CD4-positive, alpha-beta T cell treated with Interleukin-10 for 1 hour (primary cell): Measurements from ENCODE around the gene ITLN1.
"Not testable (repeated sequence)": the region's sequence is repeated elsewhere in the genome, so short reads cannot be mapped to it uniquely, and the experiment has no call there.

Experiments
- DNase-seq: peaks from one replicate; pipeline ENCODE4 v3.0.0-alpha.2; 2020

Gene ITLN1

DNA sequence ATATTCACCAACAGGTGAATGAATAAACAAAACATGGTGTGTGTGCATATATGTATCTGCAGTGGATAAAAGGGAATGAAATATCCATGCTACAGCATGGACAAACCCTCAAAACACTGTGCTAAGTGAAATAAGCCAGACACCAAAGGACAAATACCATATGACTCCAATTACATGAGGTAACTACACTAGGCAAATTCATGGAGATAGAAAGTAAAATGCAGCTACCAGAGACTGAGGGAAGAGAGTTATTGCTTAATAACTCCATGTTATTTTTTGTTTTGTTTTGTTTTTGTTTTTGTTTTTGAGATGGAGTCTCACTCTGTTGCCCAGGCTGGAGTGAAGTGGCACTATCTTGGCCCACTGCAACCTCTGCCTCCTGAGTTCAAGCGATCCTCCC is 2.4 kb downstream of the ITLN1 start:
- no peak for DNase-seq

DNA sequence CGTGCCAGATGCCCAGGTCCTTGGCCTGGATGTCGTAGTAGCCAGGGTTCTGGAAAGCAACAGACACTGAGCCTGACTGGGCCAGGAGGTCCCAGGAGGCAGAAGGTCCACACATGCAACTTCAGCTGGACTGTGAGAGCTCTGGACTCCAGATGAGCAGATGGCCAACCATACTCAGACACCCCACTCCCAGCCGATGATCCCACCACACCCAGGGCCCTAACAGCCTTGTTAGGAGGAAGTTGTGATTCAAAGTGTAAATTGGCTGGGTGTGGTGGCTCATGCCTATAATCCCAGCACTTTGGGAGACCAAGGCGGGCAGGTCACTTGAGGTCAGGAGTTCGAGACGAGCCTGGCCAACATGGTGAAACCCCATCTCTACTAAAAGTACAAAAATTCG is 3.7 kb downstream of the ITLN1 start:
- DNase-seq: not testable (repeated sequence)

DNA sequence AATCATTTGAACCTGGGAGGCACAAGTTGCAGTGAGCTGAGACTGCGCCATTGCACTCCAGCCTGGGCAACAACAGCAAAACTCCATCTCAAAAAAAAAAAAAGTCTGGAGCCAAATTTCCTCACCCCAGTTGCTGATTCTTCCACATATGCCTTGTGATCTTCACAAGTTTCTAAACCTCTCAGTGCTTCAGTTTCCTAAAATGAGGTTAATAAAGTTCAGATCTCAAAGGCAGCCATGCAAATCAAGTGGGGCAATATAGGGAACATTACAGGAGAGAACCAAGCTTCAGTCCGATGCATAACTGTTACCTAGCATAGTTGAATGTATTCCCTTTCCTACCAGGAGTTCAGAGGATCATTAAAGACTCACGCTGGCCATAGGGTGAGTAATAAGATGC is 4.8 kb downstream of the ITLN1 start:
- no peak for DNase-seq

DNA sequence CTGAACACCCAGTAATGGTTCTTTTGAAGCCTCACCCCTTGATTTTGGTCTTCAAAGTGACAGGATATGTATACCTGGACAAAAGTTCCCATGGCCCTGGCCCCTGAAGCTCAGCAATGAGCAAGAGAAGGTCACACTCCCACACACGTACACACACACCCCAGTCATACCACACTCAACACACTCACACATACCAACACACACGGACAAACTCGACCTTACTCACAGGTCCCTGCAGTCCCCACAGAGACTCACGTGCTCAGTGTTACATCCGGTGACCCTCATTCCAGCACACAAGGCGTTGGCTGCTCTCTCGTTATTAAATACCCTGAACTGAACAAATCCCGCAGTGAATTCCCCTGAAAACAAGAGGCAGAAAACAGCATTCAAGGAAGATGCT is 5.9 kb downstream of the ITLN1 start:
- DNase-seq: peak; percentile 41

DNA sequence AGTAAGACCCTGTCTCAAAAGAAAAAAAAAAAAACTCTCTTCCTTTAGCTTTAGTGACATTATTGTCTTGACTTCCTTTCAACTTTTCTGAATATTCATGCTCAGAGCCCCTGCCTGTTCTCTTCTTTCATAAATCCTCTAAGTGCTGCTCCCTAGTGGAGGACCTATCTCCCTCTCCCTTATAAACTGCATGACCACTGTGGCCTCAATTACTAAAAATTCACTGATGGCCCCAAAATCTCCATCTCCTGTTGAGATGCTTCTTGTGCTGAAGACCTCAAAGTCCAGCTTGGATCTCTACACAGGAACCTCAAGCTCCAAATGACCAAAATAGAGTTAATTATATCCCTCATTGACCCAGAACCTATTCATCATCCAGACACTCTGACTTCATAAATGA is 7.8 kb downstream of the ITLN1 start:
- DNase-seq: peak; percentile 64

DNA sequence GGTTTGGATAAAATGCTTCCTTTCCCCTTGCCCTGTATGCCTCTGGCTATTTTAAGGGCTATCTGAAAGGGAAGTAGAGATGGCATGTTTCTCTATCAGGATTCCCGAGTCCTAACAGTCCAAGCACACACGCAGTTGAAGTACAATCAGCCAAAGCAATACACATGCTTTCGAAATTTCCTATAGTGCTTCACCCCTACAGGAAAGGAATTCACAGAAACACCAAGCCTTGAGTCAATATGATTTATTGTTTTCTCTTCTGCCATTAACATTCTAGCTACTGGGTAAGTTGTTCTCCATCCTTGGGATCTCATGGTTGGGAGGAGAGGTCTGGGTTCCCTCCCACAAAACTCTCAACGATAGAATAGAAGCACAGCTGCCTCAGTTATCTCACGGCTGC is 8.7 kb downstream of the ITLN1 start:
- no peak for DNase-seq

DNA sequence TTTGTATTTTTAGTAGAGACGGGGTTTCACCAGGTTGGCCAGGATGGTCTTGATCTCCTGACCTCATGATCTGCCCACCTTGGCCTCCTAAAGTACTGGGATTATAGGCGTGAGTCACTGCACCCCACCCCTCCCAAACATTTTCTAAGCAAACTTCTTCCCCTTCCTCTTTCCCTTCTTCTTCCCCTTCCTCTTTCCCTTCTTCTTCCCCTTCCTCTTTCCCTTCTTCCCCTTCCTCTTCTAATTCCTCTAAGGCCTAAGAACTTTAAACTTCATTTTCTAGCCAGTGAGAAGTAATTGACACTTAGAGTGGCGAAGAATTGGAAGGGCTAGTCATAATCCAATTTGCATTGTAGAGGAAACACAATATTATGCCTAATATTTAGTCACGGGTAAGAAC is 9.4 kb downstream of the ITLN1 start:
- not testable (repeated sequence) for DNase-seq

DNA sequence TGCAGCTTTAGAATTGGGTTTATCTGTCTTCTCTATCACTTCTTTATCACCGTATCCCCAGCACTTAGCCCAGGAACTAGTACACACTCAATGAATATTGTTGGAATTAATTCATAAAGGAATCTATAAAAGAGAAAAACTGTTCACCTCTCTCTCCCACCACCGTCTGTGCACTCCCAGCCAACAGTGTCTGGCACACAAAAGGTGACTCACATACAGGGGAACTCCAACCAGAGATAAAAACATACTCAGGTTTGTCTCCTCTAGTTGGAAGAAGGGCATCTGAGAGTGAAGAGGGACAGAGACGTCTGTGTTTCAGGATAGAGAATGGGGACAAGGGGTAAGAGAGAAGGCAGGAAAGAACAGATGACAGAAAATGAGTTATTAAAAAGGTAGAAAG is 10.0 kb downstream of the ITLN1 start:
- DNase-seq: no peak

DNA sequence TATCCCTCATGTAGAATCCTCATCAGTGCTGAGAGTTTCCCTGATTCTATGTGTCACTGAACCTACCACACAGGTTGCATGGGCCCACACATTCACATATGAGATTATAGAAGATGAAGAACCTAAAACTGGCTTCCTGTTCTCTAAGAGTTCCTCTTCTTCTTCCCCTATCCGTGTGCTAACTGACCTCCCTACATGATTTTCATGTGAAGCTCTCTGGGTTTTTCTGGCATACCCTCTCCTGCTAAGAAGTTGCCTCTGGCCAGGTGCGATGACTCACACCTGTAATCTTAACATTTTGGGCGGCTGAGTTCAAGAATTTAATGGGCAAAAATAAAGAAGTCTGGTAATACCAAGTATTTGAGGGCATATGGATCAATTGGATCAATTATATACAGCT is 16.8 kb downstream of the ITLN1 start:
- DNase-seq: no peak

DNA sequence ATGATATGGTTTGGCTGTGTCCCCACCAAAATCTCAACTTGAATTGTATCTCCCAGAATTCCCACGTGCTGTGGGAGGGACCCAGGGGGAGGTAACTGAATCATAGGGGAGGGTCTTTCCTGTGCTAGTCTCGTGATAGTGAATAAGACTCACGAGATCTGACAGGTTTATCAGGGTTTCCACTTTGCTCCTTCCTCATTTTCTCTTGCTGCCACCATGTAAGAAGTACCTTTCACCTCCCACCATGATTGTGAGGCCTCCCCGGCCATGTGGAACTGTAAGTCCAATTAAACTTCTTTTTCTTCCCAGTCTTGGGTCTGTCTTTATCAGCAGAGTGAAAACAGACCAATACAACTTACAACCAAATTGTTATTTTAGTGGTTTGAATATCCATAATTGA is 17.3 kb downstream of the ITLN1 start:
- DNase-seq: not testable (repeated sequence)

DNA sequence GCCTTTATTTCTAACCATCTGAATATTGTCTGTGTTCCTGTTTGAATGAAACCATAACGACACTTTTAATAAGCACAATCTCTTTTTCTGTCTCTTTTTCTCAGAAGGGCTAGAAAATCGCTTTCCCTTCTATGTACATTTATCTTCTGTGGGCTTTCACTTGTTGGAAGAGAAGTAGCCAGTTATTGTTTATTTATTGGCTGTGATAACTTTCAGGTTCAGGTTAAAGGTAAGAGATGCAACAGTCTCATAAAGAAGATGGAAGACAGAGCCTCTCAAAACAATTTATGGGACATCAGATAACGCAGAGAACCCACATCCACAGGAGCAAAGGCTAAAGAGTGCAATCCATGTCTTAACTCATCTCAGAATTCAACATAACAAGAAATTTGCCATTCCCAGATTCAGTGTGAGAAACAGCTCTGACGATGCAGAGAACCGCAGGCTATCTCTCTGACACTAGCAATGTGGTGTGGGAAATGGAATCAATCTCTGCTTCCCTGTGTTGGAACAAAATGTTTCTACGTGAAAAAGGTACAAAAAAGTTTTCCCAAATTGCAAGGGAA is 18.2 kb downstream of the ITLN1 start:
- no peak for DNase-seq

DNA sequence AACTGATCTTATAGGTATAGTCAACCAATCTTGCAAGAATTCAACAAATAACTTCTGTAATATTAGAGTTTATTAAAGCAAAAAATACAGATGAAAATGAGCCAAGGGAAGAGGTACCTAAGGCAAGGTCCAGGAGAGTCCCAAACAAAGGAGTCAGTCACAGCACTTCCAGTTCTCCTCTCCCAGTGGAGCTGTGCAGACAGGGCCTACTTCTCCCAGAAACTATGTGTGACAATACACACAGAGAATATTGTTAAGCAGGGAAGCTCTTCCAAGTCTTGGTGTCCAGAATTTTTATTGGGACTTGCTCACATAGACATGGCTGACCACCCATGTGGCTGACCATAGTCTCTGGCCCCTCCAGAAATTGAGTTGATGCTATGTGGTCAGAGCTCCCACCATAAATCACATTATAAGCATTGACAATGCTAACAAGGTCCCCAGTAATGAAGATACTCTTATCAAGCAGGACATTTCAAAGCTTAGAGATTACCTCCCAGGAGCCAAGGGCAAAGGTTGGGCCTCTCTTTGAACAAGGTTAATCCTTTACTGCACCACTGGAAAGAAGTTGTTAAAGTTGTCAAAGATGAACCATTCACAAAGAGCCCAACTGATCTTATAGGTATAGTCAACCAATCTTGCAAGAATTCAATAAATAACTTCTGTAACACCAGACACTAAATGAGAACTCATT is 18.8 kb downstream of the ITLN1 start:
- no peak for DNase-seq

DNA sequence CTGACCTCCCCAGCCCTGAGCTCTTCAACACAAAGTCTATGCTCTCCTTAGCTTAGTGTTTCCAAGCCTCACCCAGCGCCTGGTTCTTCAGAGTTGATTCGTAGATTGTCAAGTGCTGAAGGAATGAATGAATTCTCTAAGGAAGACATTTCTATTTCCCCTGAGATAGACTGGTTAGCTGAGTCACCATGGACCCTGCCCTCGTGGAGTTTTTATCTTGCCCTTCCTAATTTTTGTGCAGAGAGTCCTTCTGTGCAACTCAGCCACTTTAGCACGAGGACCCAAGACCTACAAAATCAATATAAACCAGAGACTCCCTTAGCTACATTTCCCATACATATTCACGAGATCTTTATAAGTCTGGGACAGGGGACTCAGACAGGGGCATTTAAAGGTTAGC is 19.6 kb downstream of the ITLN1 start:
- no peak for DNase-seq

DNA sequence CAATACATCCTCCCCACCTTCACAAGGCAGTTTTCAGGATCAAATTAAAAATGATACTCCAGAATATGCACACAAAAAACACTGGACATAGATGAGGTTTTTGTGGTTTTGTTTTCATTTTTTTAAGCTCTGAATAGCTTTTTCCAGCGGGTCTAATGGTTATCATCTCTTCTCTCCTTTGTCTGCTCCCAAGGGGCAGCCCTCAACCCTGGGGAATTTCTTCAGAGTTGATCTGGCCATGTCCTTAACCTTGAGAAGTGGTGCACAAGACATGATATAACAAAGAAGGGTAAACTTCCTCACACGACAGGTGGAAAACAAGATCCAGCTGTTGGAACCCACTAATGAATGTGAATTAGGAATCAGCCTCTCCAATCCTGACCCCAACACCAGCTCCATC is 20.8 kb downstream of the ITLN1 start:
- no peak for DNase-seq

DNA sequence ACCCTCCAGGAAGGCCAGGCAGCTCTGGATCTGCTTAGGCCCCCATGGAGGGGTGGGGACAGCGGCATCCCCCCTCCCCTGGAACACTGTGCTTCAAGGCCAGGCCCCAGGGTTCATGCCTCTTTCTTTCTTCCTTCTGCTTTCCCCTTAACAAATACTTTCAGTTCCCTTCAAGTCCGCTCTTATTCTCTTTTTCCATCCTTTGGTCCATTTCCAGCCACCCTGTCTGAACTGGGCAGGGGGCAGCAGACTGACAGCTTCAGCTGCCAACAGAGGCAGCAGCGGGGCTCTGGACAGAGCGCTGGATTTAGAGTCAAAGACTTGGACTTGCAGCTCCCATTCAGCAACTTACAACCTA is 21.2 kb downstream of the ITLN1 start:
- no peak for DNase-seq

DNA sequence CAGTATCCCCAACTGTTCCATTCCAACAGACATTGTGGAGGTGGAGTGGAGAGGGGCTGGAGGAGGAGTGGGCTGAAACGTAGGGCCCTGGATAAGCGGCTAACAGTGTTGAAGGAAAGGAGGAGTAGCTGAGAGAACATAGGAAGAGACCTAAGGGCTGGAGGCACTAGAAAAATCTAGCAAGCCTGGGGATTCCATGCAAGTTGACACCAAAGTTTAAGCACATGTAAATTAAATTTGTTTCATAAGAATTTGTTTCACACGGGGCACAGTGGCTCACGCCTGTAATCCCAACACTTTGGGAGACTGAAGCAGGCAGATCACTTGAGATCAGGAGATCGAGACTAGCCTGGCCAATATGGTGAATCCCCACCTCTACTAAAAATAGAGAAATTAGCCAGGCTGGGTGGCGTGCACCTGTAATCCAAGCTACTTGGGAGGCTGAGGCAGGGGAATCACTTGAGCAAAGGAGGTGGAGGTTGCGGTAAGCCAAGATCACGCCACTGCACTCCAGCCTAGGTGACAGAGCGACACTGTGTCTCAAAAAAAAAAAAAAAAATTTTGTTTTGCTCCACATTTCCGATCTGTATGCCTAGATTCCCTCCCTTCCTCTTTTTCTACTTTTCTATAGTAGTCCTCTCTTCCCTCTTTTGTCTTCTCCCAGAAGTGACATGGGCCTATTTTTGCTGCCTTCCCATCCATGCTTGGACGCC is 21.8 kb downstream of the ITLN1 start:
- no peak for DNase-seq

DNA sequence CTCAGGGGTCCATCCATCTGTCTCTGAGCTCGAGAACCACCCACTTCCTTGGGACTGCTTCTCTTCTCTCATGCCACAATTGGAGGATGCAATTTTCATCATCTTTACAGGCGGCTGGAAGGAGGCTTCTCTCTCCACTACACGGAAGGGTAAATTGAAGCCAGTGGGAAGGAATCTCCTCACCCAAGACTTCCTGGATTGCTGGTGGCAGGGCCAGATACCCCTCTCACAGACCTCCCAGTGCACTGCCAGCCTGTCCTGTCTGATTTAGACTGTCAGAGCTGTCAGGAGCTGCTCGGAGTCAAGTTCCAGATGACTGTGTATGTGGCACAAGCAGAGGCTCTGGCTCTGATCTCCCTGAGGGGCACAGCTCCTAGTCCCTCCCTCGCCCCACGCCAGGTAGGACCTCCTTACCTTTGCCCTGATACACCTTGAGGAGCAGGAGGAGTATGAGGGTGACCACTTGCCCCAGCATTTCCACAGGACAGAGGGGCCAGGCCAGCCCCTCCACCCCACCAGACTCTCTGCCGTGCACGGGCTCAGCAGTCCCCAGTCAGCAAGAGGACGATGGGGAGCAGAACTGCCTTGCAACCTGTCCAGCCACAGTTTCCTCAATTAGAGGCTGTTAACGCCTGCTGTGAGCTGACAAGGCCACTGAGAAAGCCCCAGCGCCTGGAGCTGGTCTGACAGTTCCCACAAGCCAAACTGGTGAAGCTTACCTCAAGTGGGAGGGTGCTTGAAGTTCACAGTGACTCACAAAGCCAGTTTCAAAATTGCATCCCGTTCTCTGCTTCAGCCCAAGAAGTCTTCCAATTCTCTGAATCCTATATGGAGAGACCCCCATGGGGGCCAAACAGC is 22.5 kb downstream of the ITLN1 start, which contains the start of gene CD244:
CD244 (minus strand) TSS at position 685 of the 858 bp plus-strand sequence; CDS start at position 475, 210 bp downstream.
- peak; percentile 62 for DNase-seq

DNA sequence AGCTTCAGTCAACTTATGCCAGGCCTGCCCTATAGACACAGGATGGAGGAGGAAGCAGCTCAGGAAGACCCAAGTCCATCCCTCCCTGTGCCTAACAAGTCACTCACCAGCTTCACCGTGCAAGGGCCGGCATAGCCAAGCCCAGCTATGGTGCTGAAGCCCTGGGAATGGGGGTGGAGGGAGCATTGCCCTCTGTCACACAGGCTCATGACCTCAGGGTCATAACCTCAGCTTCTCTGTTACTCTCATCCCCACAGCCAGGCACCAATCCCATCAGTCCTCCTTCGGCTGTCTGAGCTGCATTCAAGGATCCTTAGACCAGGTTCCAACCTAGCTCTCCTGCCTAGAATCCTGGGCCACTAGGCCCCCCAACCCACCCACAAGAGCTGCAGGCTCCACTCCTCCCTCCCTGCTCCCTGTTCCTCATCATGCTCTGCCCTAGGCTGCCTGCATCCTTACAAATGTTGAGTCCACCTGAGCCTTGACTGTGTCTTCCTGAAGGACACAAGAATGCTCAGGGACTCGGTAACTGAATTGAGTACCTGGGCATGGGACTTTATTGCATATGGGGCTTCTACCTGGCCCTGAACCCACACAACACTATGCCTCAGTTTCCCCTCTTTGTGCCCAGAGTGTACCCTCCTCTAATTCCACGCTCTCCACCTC is 24.0 kb downstream of the ITLN1 start:
- no peak for DNase-seq

DNA sequence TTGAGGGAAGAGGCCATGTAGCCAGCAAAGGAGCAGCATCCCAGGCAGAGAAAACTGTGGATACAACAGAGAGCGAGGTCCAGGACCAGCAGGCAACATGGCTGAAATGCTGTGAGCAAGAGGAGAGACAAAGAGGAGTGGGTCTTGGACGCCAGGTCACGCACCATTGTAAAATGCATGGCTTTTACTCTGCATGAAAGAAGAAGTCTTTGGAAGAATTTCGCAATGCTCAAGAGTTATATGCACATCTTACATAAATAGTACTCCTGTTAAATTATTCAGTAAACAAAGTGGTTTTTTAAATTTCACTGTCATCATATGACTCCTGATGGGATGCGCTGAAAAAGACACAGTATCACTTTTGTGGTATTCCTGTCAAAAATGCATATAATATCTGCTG is 25.8 kb downstream of the ITLN1 start:
- no peak for DNase-seq

DNA sequence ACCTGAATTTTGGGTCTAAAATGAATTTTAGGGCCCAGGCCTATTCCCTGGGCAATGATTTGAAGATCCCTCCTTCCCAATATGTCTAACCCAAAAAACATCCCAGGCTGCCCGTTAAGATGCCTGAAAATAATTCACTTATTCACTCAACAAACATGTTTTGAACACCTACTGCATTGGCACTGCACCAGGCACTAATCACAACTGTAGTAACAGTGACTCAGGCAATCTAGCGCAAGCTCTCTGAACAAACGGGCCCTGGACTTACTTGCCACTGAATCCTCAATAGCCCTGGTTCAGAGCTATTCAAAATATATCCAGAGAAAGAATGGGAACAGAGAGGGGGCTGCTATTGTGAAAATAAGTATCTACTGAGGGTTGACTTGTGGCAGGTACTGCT is 26.5 kb downstream of the ITLN1 start:
- no peak for DNase-seq

DNA sequence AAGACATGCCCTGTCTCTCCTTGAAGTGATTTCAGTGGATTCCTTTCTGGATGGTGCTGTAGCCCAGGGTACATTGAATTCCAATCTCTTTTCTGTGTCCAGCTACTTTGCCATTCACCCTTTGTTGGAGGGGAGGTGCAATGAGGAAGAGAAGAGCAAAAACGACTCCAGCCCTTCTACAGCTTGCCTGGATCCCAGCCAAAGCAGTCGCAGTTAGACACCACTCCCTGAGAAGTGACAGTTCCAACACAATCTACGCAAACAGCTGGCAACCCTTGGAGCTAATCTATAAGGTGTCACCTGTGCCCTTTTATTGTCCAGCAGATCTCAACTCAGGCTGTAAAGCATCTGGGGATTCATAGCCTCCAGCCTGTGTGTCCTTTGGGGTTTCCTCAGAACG is 26.9 kb downstream of the ITLN1 start:
- no peak for DNase-seq

DNA sequence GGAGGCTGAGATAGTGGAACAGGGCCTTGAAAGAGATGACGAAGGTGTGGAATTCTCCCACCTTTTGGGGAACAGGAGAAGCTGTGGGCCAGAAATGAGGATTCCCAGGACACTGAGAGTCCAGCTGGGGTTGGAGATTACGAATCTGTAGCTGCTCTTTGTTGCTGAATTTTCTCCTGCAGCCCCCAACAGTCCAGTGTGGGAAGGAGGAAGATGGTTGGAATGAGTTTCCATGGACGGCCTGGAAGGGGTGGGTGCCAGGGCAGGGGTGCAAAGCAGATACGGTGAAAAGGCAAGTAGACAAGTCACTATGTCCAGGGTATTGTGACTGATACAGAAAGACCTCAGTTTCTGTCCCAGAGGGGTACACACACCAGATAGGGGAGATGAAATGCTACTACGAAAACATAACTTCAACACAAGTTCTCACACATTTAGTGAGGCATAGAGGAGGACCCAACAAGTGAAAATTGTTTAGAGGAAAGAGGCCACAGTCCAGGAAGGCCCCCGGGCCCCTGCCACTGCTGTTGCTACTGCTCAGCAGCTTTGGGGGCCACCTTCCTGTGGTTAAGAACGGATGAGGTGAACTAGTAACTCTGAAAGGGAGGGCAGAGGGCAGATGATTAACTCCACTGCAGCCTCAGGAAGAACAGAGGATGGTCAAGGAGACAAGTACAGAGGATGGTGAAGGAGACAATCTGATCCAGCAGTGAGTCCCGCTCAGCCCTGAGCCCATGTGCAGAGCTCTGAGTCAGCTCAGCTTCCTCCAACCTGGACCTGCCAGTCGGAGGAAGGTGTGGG is 29.6 kb downstream of the ITLN1 start:
- DNase-seq: peak; percentile 30
